ENCODE data around the gene PGPEP1.
"Not testable (repeated sequence)": the region's sequence is repeated elsewhere in the genome, so short reads cannot be mapped to it uniquely, and the experiment has no call there.

PGPEP1 gene

DNA sequence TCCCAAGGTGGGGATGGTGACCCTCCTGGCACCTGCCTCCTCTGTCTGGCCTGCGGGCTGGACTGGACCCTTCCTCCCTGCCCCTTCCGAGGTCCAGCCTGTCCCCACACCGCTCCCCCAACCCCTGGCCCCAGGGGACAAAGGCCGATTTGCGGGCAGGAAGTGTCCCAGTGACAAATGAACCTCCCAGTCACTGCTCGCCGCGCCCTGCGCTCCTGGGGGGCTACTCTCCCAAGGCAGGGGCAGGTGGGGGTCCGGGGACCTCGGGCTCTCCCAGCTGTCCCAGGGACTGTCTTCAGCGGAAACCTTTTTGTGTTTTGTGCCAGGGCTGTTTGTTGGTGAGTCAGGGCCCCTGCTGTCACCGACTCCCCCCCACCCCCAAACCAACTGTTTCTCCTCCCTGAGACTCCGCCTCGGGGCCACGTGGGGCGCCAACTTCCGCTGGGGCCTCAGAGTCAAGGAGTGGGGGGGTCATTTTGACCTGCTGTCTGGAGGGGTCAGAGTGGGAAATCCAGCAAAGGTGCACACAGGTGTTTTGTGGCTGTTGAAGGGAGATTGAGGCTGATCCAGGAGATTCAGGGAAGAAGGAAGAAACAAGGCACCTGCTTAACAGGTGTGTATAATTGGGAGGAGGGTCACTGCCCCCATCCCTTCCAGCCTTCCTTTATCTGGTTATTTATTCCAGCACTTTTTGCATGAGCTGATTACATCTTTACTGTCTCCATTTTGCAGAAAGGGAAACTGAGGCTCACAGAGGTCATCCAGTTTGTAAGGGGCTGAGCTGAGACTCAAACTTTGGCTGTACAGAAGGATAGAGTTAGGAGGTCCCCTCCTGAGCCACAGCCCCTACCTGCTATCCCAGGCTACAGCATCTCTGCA is 831 bp downstream of the PGPEP1 start:
- Mint-ChIP-seq H3K4me3 (peak overlapping the region; percentile 86 to 90), H3K9me3 (no peaks in the 10 kb centered on the region), H3K27ac (peak overlapping the region; percentile 86 to 94), H3K27me3 (no peaks in the 10 kb centered on the region), H3K4me1 (peaks cover 22% of the 10 kb centered on the region)
- ATAC-seq = peak; percentile 87
- peak; percentile 51 to 72 for DNase-seq

DNA sequence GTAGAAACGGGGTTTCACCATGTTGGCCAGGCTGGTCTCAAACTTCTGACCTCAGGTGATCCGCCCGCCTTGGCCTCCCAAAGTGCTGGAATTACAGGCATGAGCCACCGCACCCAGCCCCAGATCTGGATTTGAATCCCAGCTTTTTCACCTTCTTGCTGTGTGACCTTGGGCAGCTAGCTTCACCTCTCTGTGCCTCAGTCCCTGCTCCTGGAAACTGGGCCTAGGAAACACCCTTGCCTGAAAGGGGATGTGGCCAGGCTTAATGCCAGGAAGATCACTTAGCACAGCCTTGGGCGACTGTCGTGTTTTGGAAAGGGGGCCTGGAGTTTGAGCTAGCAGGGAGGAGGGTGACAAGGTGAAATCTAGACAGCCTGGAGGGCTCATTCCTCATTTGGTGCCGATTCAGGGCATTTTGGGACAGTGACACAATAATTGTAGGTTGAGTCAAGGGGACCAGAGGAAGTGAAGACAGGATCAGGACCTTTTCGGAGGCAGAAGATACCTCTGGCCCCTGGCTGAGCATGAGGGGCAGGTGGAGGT is 1.8 kb downstream of the PGPEP1 start:
- H3K27ac Mint-ChIP-seq = no peak overlapping the region

DNA sequence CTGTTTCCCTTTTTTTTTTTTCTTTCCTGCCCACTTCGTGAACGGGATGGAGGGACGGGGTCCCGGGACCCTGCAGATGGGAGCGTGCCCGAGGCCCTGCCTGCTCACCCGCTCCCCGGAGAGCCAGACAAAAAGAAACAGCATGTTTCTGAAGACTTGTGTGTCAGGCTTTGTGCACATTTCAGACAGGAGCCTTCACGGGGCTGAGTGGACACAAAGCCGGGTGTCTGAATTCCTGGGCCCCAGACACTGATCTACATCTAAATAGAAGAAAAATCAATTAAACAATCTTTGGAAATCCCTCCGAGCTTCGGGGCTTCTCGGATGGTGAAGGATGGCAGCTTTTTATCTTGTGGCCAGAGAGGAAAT is 4.2 kb downstream of the PGPEP1 start:
- H3K9me3 Mint-ChIP-seq = no peaks in the 10 kb centered on the region
- peaks cover 19% of the 10 kb centered on the region for H3K4me1 Mint-ChIP-seq
- ATAC-seq = no peak
- DNase-seq = no peak
- H3K27ac Mint-ChIP-seq = no peak overlapping the region
- H3K27me3 Mint-ChIP-seq = no peaks in the 10 kb centered on the region
- H3K4me3 Mint-ChIP-seq = no peak overlapping the region

More for the DNA sequence above, 1.8 kb downstream of the PGPEP1 start:
- Mint-ChIP-seq H3K27me3 (no peaks in the 10 kb centered on the region), H3K9me3 (no peaks in the 10 kb centered on the region), H3K4me3 (peak overlapping the region; percentile 86 to 90), H3K4me1 (peaks cover 22% of the 10 kb centered on the region)
- ATAC-seq = no peak
- no peak for DNase-seq

GRCh38 chr19:18345296-18345695 is 4.9 kb downstream of the PGPEP1 start:
- peaks cover 15% of the 10 kb centered on the region for H3K4me1 Mint-ChIP-seq
- no peaks in the 10 kb centered on the region for H3K9me3 Mint-ChIP-seq
- no peak for ATAC-seq
- H3K27me3 Mint-ChIP-seq = no peaks in the 10 kb centered on the region
- no peak for DNase-seq
- H3K4me3 Mint-ChIP-seq = no peak overlapping the region
- no peak overlapping the region for H3K27ac Mint-ChIP-seq

DNA sequence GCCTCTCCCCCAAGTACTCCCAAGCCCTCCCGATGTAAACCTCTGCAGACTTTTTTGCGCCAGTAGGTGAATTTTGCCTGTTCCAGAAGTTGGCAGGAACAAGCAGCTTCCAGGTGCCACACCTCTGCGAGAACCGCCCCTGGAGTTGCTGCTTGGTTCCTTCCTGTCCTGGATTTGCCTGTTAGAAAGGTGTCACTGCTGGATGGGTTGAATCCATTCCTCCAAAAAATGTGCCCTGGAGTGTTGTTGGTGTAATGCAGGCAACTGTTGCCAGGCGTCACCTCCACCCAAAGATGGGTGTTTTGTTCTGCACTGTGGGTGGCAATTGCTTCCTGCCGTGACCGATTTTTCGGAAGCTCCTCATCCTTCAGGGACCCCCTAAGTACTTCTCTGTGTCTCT is 5.7 kb downstream of the PGPEP1 start:
- peaks cover 14% of the 10 kb centered on the region for H3K4me1 Mint-ChIP-seq
- no peaks in the 10 kb centered on the region for H3K27me3 Mint-ChIP-seq
- ATAC-seq (no peak), DNase-seq (no peak)
- H3K27ac Mint-ChIP-seq = no peak overlapping the region
- no peak overlapping the region for H3K4me3 Mint-ChIP-seq
- H3K9me3 Mint-ChIP-seq = no peaks in the 10 kb centered on the region

DNA sequence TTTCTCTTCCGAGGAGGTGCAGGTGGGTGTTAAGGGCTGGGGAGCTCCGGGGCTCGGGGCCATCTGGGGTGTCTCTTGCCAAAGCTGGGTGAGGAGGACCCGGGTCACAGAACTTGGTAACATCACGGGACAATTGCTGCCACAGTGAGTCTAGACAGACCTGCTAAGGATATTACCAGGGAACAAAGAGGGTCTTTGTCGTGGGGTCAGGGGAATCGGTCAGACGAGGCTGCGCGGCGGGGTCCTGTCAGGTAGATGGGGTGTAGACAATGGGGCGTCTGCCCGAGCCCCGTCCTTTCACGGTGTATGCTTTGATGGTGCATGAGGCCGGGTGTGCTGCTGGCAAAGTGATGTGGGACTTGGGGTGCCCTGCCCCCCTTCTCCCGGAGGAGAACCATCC is 7.8 kb downstream of the PGPEP1 start:
- DNase-seq (no peak), ATAC-seq (no peak)
- Mint-ChIP-seq H3K27me3 (no peaks in the 10 kb centered on the region), H3K4me3 (no peak overlapping the region), H3K4me1 (no peaks in the 10 kb centered on the region), H3K27ac (no peak overlapping the region), H3K9me3 (no peaks in the 10 kb centered on the region)

DNA sequence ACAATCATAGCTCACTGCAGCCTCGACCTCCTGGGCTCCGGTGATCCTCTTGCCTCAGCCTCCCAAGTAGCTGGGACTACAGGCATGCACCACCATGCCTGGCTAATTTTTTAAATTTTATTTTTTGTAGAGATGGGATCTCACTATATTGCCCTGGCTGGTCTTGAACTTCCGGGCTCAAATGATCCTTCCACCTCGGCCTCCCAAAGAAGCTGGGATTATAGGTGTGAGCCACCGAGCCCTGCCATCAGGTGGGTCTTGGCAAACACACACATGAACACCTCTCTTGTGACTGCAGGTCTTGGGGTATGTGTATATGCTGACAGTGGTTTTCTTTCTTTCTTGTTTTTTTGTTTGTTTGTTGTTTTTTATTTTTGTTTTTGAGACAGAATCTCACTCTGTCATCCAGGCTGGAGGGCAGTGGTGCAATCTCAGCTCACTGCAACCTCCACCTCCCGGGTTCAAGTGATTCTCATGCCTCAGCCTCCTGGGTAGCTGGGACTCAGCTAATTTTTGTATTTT is 8.5 kb downstream of the PGPEP1 start:
- not testable (repeated sequence) for ATAC-seq, H3K4me3 Mint-ChIP-seq, H3K9me3 Mint-ChIP-seq, DNase-seq, H3K4me1 Mint-ChIP-seq, H3K27me3 Mint-ChIP-seq, H3K27ac Mint-ChIP-seq

GRCh38 chr19:18349524-18350128 is 9.2 kb downstream of the PGPEP1 start:
- H3K4me1 Mint-ChIP-seq = no peaks in the 10 kb centered on the region
- no peaks in the 10 kb centered on the region for H3K27me3 Mint-ChIP-seq
- ATAC-seq (no peak), DNase-seq (peak in 1 of 2 donors; percentile 46)
- no peaks in the 10 kb centered on the region for H3K9me3 Mint-ChIP-seq
- no peak overlapping the region for H3K4me3 Mint-ChIP-seq
- no peak overlapping the region for H3K27ac Mint-ChIP-seq

- ATAC-seq (no peak), DNase-seq (no peak)
- Mint-ChIP-seq H3K27ac (no peak overlapping the region), H3K4me1 (no peaks in the 10 kb centered on the region), H3K4me3 (no peak overlapping the region), H3K27me3 (no peaks in the 10 kb centered on the region), H3K9me3 (no peaks in the 10 kb centered on the region)
Observed at GRCh38 chr19:18350490-18350889, 10.1 kb downstream of the PGPEP1 start.

DNA sequence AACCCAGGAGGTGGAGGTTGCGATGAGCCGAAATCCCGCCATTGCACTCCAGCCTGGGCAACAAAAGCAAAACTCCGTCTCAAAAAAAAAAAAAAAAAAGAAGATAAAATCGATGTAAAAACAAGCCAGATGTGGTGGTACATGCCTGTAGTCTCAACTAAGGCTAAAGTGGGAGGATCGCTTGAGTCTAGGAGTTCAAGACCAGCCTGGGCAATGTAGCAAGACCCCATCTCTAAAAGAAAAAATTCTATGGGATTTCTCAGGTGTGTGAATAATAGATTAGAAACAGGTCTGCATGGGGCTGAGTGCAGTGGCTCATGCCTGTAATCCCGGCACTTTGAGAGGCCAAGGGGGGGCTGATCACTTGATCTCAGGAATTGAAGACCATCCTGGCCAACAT is 11.1 kb downstream of the PGPEP1 start:
- no peaks in the 10 kb centered on the region for H3K27me3 Mint-ChIP-seq
- H3K9me3 Mint-ChIP-seq = no peaks in the 10 kb centered on the region
- no peak for DNase-seq
- no peak for ATAC-seq
- H3K4me1 Mint-ChIP-seq = no peaks in the 10 kb centered on the region
- H3K4me3 Mint-ChIP-seq = no peak overlapping the region
- H3K27ac Mint-ChIP-seq = peak overlapping the region in 1 of 2 donors; percentile 67

- no peaks in the 10 kb centered on the region for H3K4me1 Mint-ChIP-seq
- DNase-seq = no peak
- H3K27ac Mint-ChIP-seq = no peak overlapping the region
- H3K9me3 Mint-ChIP-seq = no peaks in the 10 kb centered on the region
- no peak overlapping the region for H3K4me3 Mint-ChIP-seq
- no peak for ATAC-seq
- no peaks in the 10 kb centered on the region for H3K27me3 Mint-ChIP-seq
Observed at GRCh38 chr19:18353378-18354005, 13.1 kb downstream of the PGPEP1 start.

DNA sequence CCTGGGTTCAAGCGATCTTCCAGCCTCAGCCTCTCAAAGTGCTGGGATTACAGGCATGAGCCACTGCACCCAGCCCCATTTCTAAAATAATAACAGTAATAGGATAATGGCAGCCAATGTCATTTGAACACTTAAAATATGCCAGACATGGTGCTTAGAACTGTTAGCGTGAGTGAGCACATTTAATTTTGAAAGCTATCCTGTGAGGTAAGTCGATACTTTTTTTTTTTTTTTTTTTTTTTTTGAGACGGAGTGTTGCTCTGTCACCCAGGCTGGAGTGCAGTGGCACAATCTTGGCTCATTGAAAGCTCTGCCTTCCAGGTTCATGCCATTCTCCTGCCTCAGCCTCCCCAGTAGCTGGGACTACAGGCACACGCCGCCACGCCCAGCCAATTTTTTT is 14.3 kb downstream of the PGPEP1 start:
- H3K27ac Mint-ChIP-seq, H3K27me3 Mint-ChIP-seq, H3K4me3 Mint-ChIP-seq, ATAC-seq, DNase-seq, H3K9me3 Mint-ChIP-seq, H3K4me1 Mint-ChIP-seq: not testable (repeated sequence)

DNA sequence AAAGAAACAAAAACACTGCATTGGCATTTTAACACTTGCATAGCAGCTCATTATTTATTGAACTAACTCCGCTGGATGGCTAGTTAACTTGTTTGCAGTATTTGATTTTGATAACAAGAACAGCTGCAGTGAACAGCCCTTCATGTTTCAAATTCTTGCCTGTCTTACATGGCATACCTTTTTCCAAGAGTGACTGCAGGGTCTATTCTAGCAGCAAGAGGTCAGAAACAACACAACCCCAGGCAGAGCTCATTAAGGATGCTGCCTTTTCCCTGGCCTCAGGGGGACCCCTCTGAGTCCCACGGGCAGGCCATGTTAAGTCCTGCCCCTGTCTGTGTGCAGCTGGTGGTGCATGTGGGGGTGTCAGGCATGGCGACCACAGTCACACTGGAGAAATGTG is 16.6 kb downstream of the PGPEP1 start:
- no peak overlapping the region for H3K4me3 Mint-ChIP-seq
- H3K9me3 Mint-ChIP-seq = no peaks in the 10 kb centered on the region
- no peaks in the 10 kb centered on the region for H3K27me3 Mint-ChIP-seq
- H3K4me1 Mint-ChIP-seq = no peaks in the 10 kb centered on the region
- ATAC-seq (no peak), DNase-seq (no peak)
- no peak overlapping the region for H3K27ac Mint-ChIP-seq

- Mint-ChIP-seq H3K27me3 (no peaks in the 10 kb centered on the region), H3K27ac (no peak overlapping the region)
- ATAC-seq = no peak
Observed at GRCh38 chr19:18361646-18362045, 21.2 kb downstream of the PGPEP1 start.

GRCh38 chr19:18362934-18363542 is 22.6 kb downstream of the PGPEP1 start:
- H3K9me3 Mint-ChIP-seq = no peaks in the 10 kb centered on the region
- H3K27ac Mint-ChIP-seq = peak overlapping the region in 1 of 2 donors; percentile 88
- H3K4me3 Mint-ChIP-seq = no peak overlapping the region
- H3K27me3 Mint-ChIP-seq = no peaks in the 10 kb centered on the region
- ATAC-seq = no peak
- DNase-seq = no peak
- peaks cover 12% of the 10 kb centered on the region for H3K4me1 Mint-ChIP-seq

More at GRCh38 chr19:18361646-18362045, 21.2 kb downstream of the PGPEP1 start:
- no peaks in the 10 kb centered on the region for H3K9me3 Mint-ChIP-seq
- H3K4me3 Mint-ChIP-seq = no peak overlapping the region
- no peak for DNase-seq
- H3K4me1 Mint-ChIP-seq = peaks cover 12% of the 10 kb centered on the region
